Measurements from ENCODE around the gene COCH. TPM values are rescaled to one million over a fixed set of nuclear protein-coding genes. Genes with fewer than 3 reads are reported as not detected.

COCH gene
- total RNA-seq, 1 experiment from 2014 or later: 4.2 TPM

GRCh38 chr14:30903285-30904124 lies 29.1 kb downstream of the COCH start:
- ChIA-PET POLR2A (ENCODE audit: unreplicated experiment) (no interaction called here), CTCF (interaction anchor here (0.6 kb wide), 1 partner anchor 61 kb away, joined by 4 read pairs; no protein-coding TSS in a partner anchor)
- no peak overlapping the region for H3K9ac ChIP-seq (ENCODE audit: low read length)
- no peaks in the 10 kb centered on the region for H3K79me2 ChIP-seq (ENCODE audit: low read length)
- no peak for DNase-seq
- intact Hi-C loops (cut with micrococcal nuclease): loop anchor here (10.0 kb wide), 1 partner anchor 199 kb away; no protein-coding TSS in a partner anchor
- no peak for TF ChIP-seq EZH2phosphoT487 (IDR thresholded peaks at IDR 0.05; ENCODE audit: borderline replicate concordance, low read length)
- TF ChIP-seq EZH2 (IDR thresholded peaks at IDR 0.05; ENCODE audit: low read length, unreplicated experiment): no peak
- no peak for TF ChIP-seq CTCF (conservative IDR thresholded peaks at IDR 0.05; ENCODE audit: low read depth, low read length)
- H3K9me3 ChIP-seq (ENCODE audit: low read length): no peaks in the 10 kb centered on the region
- no peaks in the 10 kb centered on the region for H3K27me3 ChIP-seq (ENCODE audit: low read length)
- BruUV-seq (replicated peaks): no TSS peak
- no peak overlapping the region for H3K27ac ChIP-seq (ENCODE audit: low read length)
- no peak overlapping the region for H3K4me3 ChIP-seq (ENCODE audit: low read length)
- no peaks in the 10 kb centered on the region for H3K9me2 ChIP-seq (replicated peaks; ENCODE audit: low read length)
- ATAC-seq: no peak
- no peaks in the 10 kb centered on the region for H4K20me1 ChIP-seq (ENCODE audit: low read length)
- H2AFZ ChIP-seq (ENCODE audit: low read length): no peak overlapping the region
- no peaks in the 10 kb centered on the region for H3K4me1 ChIP-seq (ENCODE audit: insufficient read depth, low read length)
- no peaks in the 10 kb centered on the region for H3F3A ChIP-seq (ENCODE audit: low read length, unreplicated experiment)
- H3K4me2 ChIP-seq (ENCODE audit: low read length): no peak overlapping the region
- H3K36me3 ChIP-seq (ENCODE audit: low read depth, low read length): peaks cover 12% of the 10 kb centered on the region

- DNase-seq: peak; percentile 53
- BruUV-seq (replicated peaks): no TSS peak
- Histone ChIP-seq H3K27me3 (ENCODE audit: low read length) (no peaks in the 10 kb centered on the region), H3K27ac (ENCODE audit: low read length) (no peak overlapping the region), H3K79me2 (ENCODE audit: low read length) (no peaks in the 10 kb centered on the region), H3K9me2 (replicated peaks; ENCODE audit: low read length) (no peaks in the 10 kb centered on the region), H2AFZ (ENCODE audit: low read length) (no peak overlapping the region), H3K9me3 (ENCODE audit: low read length) (no peaks in the 10 kb centered on the region), H4K20me1 (ENCODE audit: low read length) (no peaks in the 10 kb centered on the region), H3K4me2 (ENCODE audit: low read length) (no peak overlapping the region), H3K36me3 (ENCODE audit: low read depth, low read length) (peaks cover 31% of the 10 kb centered on the region), H3K4me3 (ENCODE audit: low read length) (no peak overlapping the region), H3F3A (ENCODE audit: low read length, unreplicated experiment) (no peaks in the 10 kb centered on the region), H3K4me1 (ENCODE audit: insufficient read depth, low read length) (no peaks in the 10 kb centered on the region), H3K9ac (ENCODE audit: low read length) (no peak overlapping the region)
- ATAC-seq: peak; percentile 76
- ChIA-PET POLR2A (ENCODE audit: unreplicated experiment) (interaction anchor here (0.5 kb wide), 1 partner anchor 94 kb away, joined by 8 read pairs; no protein-coding TSS in a partner anchor), CTCF (interaction anchor here (0.7 kb wide), 1 partner anchor 9 kb away, joined by 3 read pairs; no protein-coding TSS in a partner anchor)
- intact Hi-C loops (cut with micrococcal nuclease): loop anchor here (2.0 to 10.0 kb wide), 2 partner anchors 202 to 250 kb away; no protein-coding TSS in a partner anchor
- TF ChIP-seq CTCF (conservative IDR thresholded peaks at IDR 0.05; ENCODE audit: low read depth, low read length) (peak; percentile 76), EZH2 (IDR thresholded peaks at IDR 0.05; ENCODE audit: low read length, unreplicated experiment) (no peak), EZH2phosphoT487 (IDR thresholded peaks at IDR 0.05; ENCODE audit: borderline replicate concordance, low read length) (no peak)
Measured at GRCh38 chr14:30906752-30907658, 32.6 kb downstream of the COCH start.
